Neutrophil (primary cell): Measurements from ENCODE around the gene PLA2G1B.

ENCODE experiments used
- H3K27ac ChIP-seq: fragments of 200-600 bp; sonication (generic); 2 replicates; pipeline ENCODE4 v1.5.1; 2016; ENCODE audit warnings: mild to moderate bottlenecking, moderate library complexity
- H3K27me3 ChIP-seq: fragments of 200-600 bp; sonication (generic); 2 replicates; pipeline ENCODE4 v1.6.0; 2016; ENCODE audit warnings: mild to moderate bottlenecking
- H3K36me3 ChIP-seq: fragments of 200-600 bp; sonication (generic); 2 replicates; pipeline ENCODE4 v1.5.1; 2017
- H3K4me1 ChIP-seq, 2 experiments: fragments of 200-600 bp in 1 of 2; sonication (generic) in 1 of 2; 1 replicate in 1 of 2; 2 replicates in 1 of 2; pipeline versions ENCODE4 v1.5.1 to v1.6.1; 2013 to 2016; ENCODE audit warnings: low read depth in 1 of 2, low read length in 1 of 2, mild to moderate bottlenecking in 1 of 2, moderate library complexity in 1 of 2; ENCODE audit not compliant: control insufficient read depth in 1 of 2, insufficient read depth in 1 of 2
- H3K4me3 ChIP-seq, 2 experiments: fragments of 200-600 bp in 1 of 2; sonication (generic) in 1 of 2; 1 replicate in 1 of 2; 2 replicates in 1 of 2; pipeline ENCODE4 v1.5.1; 2013 to 2016; ENCODE audit warnings: low read depth in 1 of 2, low read length in 1 of 2, mild to moderate bottlenecking in 1 of 2, moderate library complexity in 1 of 2
- H3K9me3 ChIP-seq: fragments of 200-600 bp; sonication (generic); 2 replicates; pipeline ENCODE4 v1.5.1; 2016
- CTCF ChIP-seq: fragments of 200-600 bp; sonication (generic); IDR thresholded peaks from 2 replicates; pipeline ENCODE4 v1.5.1; 2016; ENCODE audit warnings: antibody characterized with exemption

PLA2G1B gene

GRCh38 chr12:120292661-120293531 lies 34.7 kb downstream of the PLA2G1B start, which contains the start of gene RNU4-1:
RNU4-1 (minus strand) TSS chr12:120293237.
- no peak for TF ChIP-seq CTCF
- Histone ChIP-seq H3K36me3 (no peaks in the 10 kb centered on the region), H3K27me3 (no peaks in the 10 kb centered on the region), H3K4me3 (peak within 1 kb of the TSS; percentile 72 to 76), H3K4me1 (peaks cover 28 to 30% of the 10 kb centered on the region in 2 experiments), H3K27ac (peak within 1 kb of the TSS; percentile 95), H3K9me3 (no peaks in the 10 kb centered on the region)

GRCh38 chr12:120292411-120292660 lies 35.2 kb downstream of the PLA2G1B start:
- Histone ChIP-seq H3K27ac (peak overlapping the region; percentile 95), H3K36me3 (no peaks in the 10 kb centered on the region), H3K27me3 (no peaks in the 10 kb centered on the region), H3K4me1 (peaks cover 28 to 30% of the 10 kb centered on the region in 2 experiments), H3K4me3 (peak overlapping the region; percentile 72 to 76), H3K9me3 (no peaks in the 10 kb centered on the region)
- no peak for TF ChIP-seq CTCF

GRCh38 chr12:120290609-120291305 lies 36.8 kb downstream of the PLA2G1B start:
- H3K4me3 ChIP-seq, result peak overlapping the region; percentile 72 to 76
- no peaks in the 10 kb centered on the region for H3K27me3 ChIP-seq
- H3K27ac ChIP-seq, result peak overlapping the region; percentile 95
- peaks cover 28 to 30% of the 10 kb centered on the region in 2 experiments for H3K4me1 ChIP-seq
- no peaks in the 10 kb centered on the region for H3K36me3 ChIP-seq
- H3K9me3 ChIP-seq, result no peaks in the 10 kb centered on the region
- no peak for TF ChIP-seq CTCF

GRCh38 chr12:120287491-120287890 lies 40.1 kb downstream of the PLA2G1B start:
- no peak for TF ChIP-seq CTCF

GRCh38 chr12:120286768-120287490 lies 40.6 kb downstream of the PLA2G1B start:
- H3K4me1 ChIP-seq, result peaks cover 15 to 18% of the 10 kb centered on the region in 2 experiments
- H3K27me3 ChIP-seq, result no peaks in the 10 kb centered on the region
- no peaks in the 10 kb centered on the region for H3K9me3 ChIP-seq
- no peak overlapping the region for H3K4me3 ChIP-seq
- TF ChIP-seq CTCF, result no peak
- no peaks in the 10 kb centered on the region for H3K36me3 ChIP-seq
- H3K27ac ChIP-seq, result no peak overlapping the region

More at GRCh38 chr12:120287491-120287890, 40.1 kb downstream of the PLA2G1B start:
- Histone ChIP-seq H3K4me3 (no peak overlapping the region), H3K36me3 (no peaks in the 10 kb centered on the region), H3K27ac (no peak overlapping the region), H3K9me3 (no peaks in the 10 kb centered on the region), H3K4me1 (peaks cover 20 to 22% of the 10 kb centered on the region in 2 experiments), H3K27me3 (no peaks in the 10 kb centered on the region)
